Measurements from ENCODE around the gene PPFIBP2. TPM values are rescaled to one million over a fixed set of nuclear protein-coding genes. Genes with fewer than 3 reads are reported as not detected.

PPFIBP2 gene
- total RNA-seq, 1 donor from 2014 or later, result 8.7 TPM

GRCh38 chr11:7494086-7494745 lies 19.6 kb upstream of the PPFIBP2 start:
- no peak overlapping the region for H3K27ac ChIP-seq
- peaks cover 5% of the 10 kb centered on the region for H3K4me1 ChIP-seq
- Mint-ChIP-seq H3K4me1 (peaks cover 8% of the 10 kb centered on the region), H3K27me3 (ENCODE audit: insufficient read depth, low read depth) (peaks cover 4% of the 10 kb centered on the region), H3K27ac (no peak overlapping the region), H3K36me3 (no peaks in the 10 kb centered on the region), H3K4me3 (no peak overlapping the region), H3K9me3 (no peaks in the 10 kb centered on the region)
- H3K9me3 ChIP-seq (ENCODE audit: low read depth), result no peaks in the 10 kb centered on the region
- H3K4me2 ChIP-seq, result no peak overlapping the region
- no peak overlapping the region for H3K4me3 ChIP-seq
- H3K36me3 ChIP-seq, result no peaks in the 10 kb centered on the region
- no peaks in the 10 kb centered on the region for H3F3A ChIP-seq (ENCODE audit: low read depth)
- DNase-seq (ENCODE audit: low spot score), result no peak
- TF ChIP-seq CTCF (IDR thresholded peaks at IDR 0.05), result no peak
- TF ChIP-seq EZH2 (IDR thresholded peaks at IDR 0.05), result no peak
- TF ChIP-seq EZH2phosphoT487 (IDR thresholded peaks at IDR 0.05), result no peak
- H2AFZ ChIP-seq (replicated peaks), result no peak overlapping the region
- H3K27me3 ChIP-seq, result no peaks in the 10 kb centered on the region
- no peaks in the 10 kb centered on the region for H3K79me2 ChIP-seq (ENCODE audit: low read depth)
- no peaks in the 10 kb centered on the region for H4K20me1 ChIP-seq (ENCODE audit: low read depth)
- H3K9ac ChIP-seq, result no peak overlapping the region

GRCh38 chr11:7495882-7496551 lies 17.8 kb upstream of the PPFIBP2 start:
- H3K27ac ChIP-seq, result no peak overlapping the region
- H3K27me3 ChIP-seq, result no peaks in the 10 kb centered on the region
- no peak overlapping the region for H3K9ac ChIP-seq
- H3K4me1 Mint-ChIP-seq, result peaks cover 6% of the 10 kb centered on the region
- H3K36me3 Mint-ChIP-seq, result no peaks in the 10 kb centered on the region
- no peaks in the 10 kb centered on the region for H3K9me3 Mint-ChIP-seq
- no peak overlapping the region for H3K27ac Mint-ChIP-seq
- H3F3A ChIP-seq (ENCODE audit: low read depth), result peaks cover 4% of the 10 kb centered on the region
- DNase-seq (ENCODE audit: low spot score), result no peak
- no peak overlapping the region for H3K4me3 Mint-ChIP-seq
- no peak overlapping the region for H2AFZ ChIP-seq (replicated peaks)
- H3K9me3 ChIP-seq (ENCODE audit: low read depth), result no peaks in the 10 kb centered on the region
- peaks cover 8% of the 10 kb centered on the region for H3K4me1 ChIP-seq
- no peaks in the 10 kb centered on the region for H3K79me2 ChIP-seq (ENCODE audit: low read depth)
- no peak overlapping the region for H3K4me3 ChIP-seq
- no peak overlapping the region for H3K4me2 ChIP-seq
- H4K20me1 ChIP-seq (ENCODE audit: low read depth), result no peaks in the 10 kb centered on the region
- H3K27me3 Mint-ChIP-seq (ENCODE audit: insufficient read depth, low read depth), result peaks cover 4% of the 10 kb centered on the region
- TF ChIP-seq EZH2 (IDR thresholded peaks at IDR 0.05) (no peak), CTCF (IDR thresholded peaks at IDR 0.05) (no peak), EZH2phosphoT487 (IDR thresholded peaks at IDR 0.05) (no peak)
- no peaks in the 10 kb centered on the region for H3K36me3 ChIP-seq

- H2AFZ ChIP-seq (replicated peaks), result no peak overlapping the region
- TF ChIP-seq EZH2phosphoT487 (IDR thresholded peaks at IDR 0.05), result no peak
- no peak for TF ChIP-seq EZH2 (IDR thresholded peaks at IDR 0.05)
- TF ChIP-seq CTCF (IDR thresholded peaks at IDR 0.05), result no peak
- no peaks in the 10 kb centered on the region for H3K36me3 ChIP-seq
- H3K4me2 ChIP-seq, result no peak overlapping the region
- Mint-ChIP-seq H3K4me1 (no peaks in the 10 kb centered on the region), H3K27ac (no peak overlapping the region), H3K36me3 (no peaks in the 10 kb centered on the region), H3K4me3 (no peak overlapping the region), H3K9me3 (no peaks in the 10 kb centered on the region), H3K27me3 (ENCODE audit: insufficient read depth, low read depth) (no peaks in the 10 kb centered on the region)
- no peaks in the 10 kb centered on the region for H3K27me3 ChIP-seq
- no peaks in the 10 kb centered on the region for H3K79me2 ChIP-seq (ENCODE audit: low read depth)
- H3K9me3 ChIP-seq (ENCODE audit: low read depth), result no peaks in the 10 kb centered on the region
- H4K20me1 ChIP-seq (ENCODE audit: low read depth), result no peaks in the 10 kb centered on the region
- no peak overlapping the region for H3K27ac ChIP-seq
- peaks cover 4% of the 10 kb centered on the region for H3F3A ChIP-seq (ENCODE audit: low read depth)
- no peak overlapping the region for H3K4me3 ChIP-seq
- peaks cover 8% of the 10 kb centered on the region for H3K4me1 ChIP-seq
- no peak overlapping the region for H3K9ac ChIP-seq
- no peak for DNase-seq (ENCODE audit: low spot score)
Observed at GRCh38 chr11:7498193-7498592, 15.6 kb upstream of the PPFIBP2 start.

Measured in neural progenitor cell (in vitro differentiated cells).